ENCODE measurements around the gene STON2. TPM values are rescaled to one million over a fixed set of nuclear protein-coding genes. Genes with fewer than 3 reads are reported as not detected.

STON2 gene
- total and polyA plus RNA-seq, 3 experiments from 2014 or later = 0.22 TPM; not detected in 2

- no peaks in the 10 kb centered on the region for H3K9me3 ChIP-seq (ENCODE audit: low read length)
- POLR2A ChIA-PET = no interaction called here
- no peak overlapping the region for H3K4me3 Mint-ChIP-seq
Measured at GRCh38 chr14:81298911-81299310, 101.2 kb downstream of the STON2 start.

GRCh38 chr14:81298122-81298521 is 102.0 kb downstream of the STON2 start:
- Mint-ChIP-seq H3K36me3 (no peaks in the 10 kb centered on the region), H3K27me3 (peaks cover 4 to 8% of the 10 kb centered on the region in 2 donors), H3K4me3 (no peak overlapping the region), H3K27ac (no peak overlapping the region), H3K9me3 (no peaks in the 10 kb centered on the region), H3K4me1 (no peaks in the 10 kb centered on the region)
- ChIA-PET CTCF (no interaction called here), POLR2A (no interaction called here)
- Histone ChIP-seq H3K27me3 (ENCODE audit: insufficient read depth, low read length, poor library complexity, severe bottlenecking) (no peaks in the 10 kb centered on the region), H3K9me3 (ENCODE audit: low read length) (no peaks in the 10 kb centered on the region), H3K27ac (ENCODE audit: low read depth, low read length) (no peak overlapping the region), H3K36me3 (ENCODE audit: insufficient read depth, low read length) (no peaks in the 10 kb centered on the region), H3K4me3 (ENCODE audit: low read length) (no peak overlapping the region), H3K4me1 (ENCODE audit: insufficient read depth, low read length) (no peaks in the 10 kb centered on the region)
- no peak for DNase-seq

More at GRCh38 chr14:81298911-81299310, 101.2 kb downstream of the STON2 start:
- Mint-ChIP-seq H3K27ac (no peak overlapping the region), H3K36me3 (no peaks in the 10 kb centered on the region), H3K27me3 (peaks cover 4% of the 10 kb centered on the region in 2 donors), H3K4me1 (no peaks in the 10 kb centered on the region), H3K9me3 (no peaks in the 10 kb centered on the region)
- H3K4me3 ChIP-seq (ENCODE audit: low read length) = no peak overlapping the region
- DNase-seq = no peak
- no peaks in the 10 kb centered on the region for H3K4me1 ChIP-seq (ENCODE audit: insufficient read depth, low read length)
- H3K27me3 ChIP-seq (ENCODE audit: insufficient read depth, low read length, poor library complexity, severe bottlenecking) = no peaks in the 10 kb centered on the region
- CTCF ChIA-PET = no interaction called here
- H3K27ac ChIP-seq (ENCODE audit: low read depth, low read length) = no peak overlapping the region
- no peaks in the 10 kb centered on the region for H3K36me3 ChIP-seq (ENCODE audit: insufficient read depth, low read length)

DNA sequence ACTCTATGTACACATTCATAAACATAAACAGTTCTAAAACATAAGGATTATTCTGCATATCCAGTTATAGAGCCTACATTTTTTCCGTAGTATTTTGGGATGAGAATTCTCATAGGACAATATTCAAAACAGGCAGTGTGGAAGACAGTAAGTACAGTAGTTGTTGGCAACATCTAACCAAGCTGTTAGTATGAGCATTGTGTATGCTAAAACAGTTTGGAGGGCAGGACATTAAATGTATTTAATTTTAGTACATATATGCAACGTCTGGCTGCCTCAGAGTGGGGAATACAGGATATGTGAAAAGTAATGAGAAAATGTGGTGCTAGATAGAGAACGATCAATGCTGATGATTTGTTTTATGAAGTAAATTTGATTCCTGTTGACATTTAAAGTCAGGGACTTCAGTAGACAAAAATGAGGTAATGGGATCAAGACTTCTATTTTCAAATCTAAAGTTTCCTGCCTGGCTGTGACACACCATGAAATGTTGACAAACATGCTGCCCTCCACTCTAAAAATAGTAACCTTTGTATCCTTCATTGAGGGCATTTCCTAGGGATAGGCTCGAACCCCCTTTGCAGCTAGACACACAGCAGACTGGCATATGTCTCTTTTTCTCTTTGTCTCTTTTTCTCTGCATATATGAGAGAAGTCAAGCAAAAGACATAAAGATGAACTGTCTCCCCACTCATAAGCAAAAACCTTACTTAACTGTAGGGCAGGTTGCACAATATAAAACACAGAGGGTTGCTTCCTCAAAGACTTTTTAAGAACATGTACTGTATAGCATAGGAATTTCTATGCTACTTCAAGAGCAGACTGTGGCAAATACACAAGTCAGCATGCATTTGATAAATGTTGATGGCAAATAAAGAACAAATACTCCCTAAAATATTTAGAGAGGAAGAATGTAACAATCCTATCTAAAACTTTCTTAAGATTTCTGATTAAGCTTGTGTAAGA is 103.9 kb downstream of the STON2 start:
- Mint-ChIP-seq H3K9me3 (no peaks in the 10 kb centered on the region), H3K27ac (no peak overlapping the region), H3K36me3 (no peaks in the 10 kb centered on the region), H3K27me3 (peaks cover 3 to 8% of the 10 kb centered on the region in 2 donors), H3K4me3 (no peak overlapping the region), H3K4me1 (no peaks in the 10 kb centered on the region)
- no peaks in the 10 kb centered on the region for H3K4me1 ChIP-seq (ENCODE audit: insufficient read depth, low read length)
- ChIA-PET CTCF (no interaction called here), POLR2A (no interaction called here)
- no peak overlapping the region for H3K4me3 ChIP-seq (ENCODE audit: low read length)
- no peaks in the 10 kb centered on the region for H3K9me3 ChIP-seq (ENCODE audit: low read length)
- no peak overlapping the region for H3K27ac ChIP-seq (ENCODE audit: low read depth, low read length)
- no peaks in the 10 kb centered on the region for H3K27me3 ChIP-seq (ENCODE audit: insufficient read depth, low read length, poor library complexity, severe bottlenecking)
- no peak for DNase-seq
- H3K36me3 ChIP-seq (ENCODE audit: insufficient read depth, low read length) = no peaks in the 10 kb centered on the region

DNA sequence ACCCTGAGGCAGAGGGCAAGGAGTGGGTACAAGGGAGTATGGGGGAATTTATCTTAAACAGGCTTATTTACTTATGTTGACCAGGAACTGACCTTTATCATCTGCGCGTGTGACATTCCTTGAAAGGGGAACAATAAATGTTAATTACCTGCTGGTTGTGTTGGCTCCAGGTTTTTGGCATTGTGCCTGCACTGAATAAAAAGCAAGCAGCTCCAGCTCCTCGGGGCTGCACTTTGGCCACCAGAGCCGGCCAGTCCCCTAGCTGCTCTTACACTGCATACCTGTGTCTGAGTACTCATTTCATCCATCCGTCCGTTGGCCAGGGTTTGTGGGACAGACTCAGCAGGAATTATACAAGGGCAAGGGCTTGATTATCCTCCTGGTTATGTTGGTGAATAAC is 110.6 kb downstream of the STON2 start:
- H3K4me1 Mint-ChIP-seq = no peaks in the 10 kb centered on the region
- no peaks in the 10 kb centered on the region for H3K4me1 ChIP-seq (ENCODE audit: insufficient read depth, low read length)
- H3K27ac Mint-ChIP-seq = no peak overlapping the region
- ChIA-PET CTCF (no interaction called here), POLR2A (no interaction called here)
- no peak overlapping the region for H3K27ac ChIP-seq (ENCODE audit: low read depth, low read length)
- H3K36me3 ChIP-seq (ENCODE audit: insufficient read depth, low read length) = no peaks in the 10 kb centered on the region
- peaks cover 2 to 29% of the 10 kb centered on the region in 2 donors for H3K27me3 Mint-ChIP-seq
- H3K9me3 ChIP-seq (ENCODE audit: low read length) = no peaks in the 10 kb centered on the region
- H3K9me3 Mint-ChIP-seq = no peaks in the 10 kb centered on the region
- H3K36me3 Mint-ChIP-seq = no peaks in the 10 kb centered on the region
- H3K4me3 ChIP-seq (ENCODE audit: low read length) = no peak overlapping the region
- no peaks in the 10 kb centered on the region for H3K27me3 ChIP-seq (ENCODE audit: insufficient read depth, low read length, poor library complexity, severe bottlenecking)
- no peak for DNase-seq
- no peak overlapping the region for H3K4me3 Mint-ChIP-seq

DNA sequence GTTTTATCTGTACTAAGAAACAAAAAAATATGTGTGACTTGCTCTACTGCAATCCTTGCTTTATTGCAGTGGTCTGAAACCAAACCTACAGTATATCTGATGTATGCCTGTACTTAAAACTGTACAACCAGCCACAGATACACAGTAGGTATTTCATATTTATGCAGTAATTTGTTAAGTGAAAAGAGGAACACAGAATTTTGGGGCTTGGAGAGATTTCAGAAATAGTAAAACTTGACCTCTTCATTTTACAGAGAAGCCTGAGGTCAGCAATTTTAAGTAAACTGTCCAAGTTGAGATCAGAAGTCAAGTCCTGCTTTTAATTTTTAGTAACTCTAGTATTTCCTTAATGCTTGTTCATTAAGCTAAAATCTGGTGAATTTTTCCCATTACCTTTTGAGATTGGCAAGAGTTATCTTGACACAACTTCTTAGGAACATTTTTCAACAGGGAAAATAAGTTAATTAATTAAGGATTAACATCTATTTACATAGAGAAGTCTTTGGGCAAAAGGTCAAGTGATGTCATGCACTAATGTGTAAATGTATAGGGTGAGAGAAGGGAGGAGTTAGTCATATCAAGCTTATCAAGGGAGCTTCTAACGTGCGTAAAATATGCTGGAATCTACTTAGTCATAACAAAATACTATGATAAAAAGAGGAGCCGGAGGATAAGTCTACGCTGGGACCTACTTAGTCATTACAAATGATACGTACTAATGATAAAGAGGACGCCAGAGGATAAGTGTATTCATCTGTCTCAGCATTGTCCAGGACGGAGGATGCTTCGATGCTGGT is 113.4 kb downstream of the STON2 start:
- Mint-ChIP-seq H3K27ac (no peak overlapping the region), H3K4me3 (no peak overlapping the region), H3K4me1 (no peaks in the 10 kb centered on the region), H3K9me3 (no peaks in the 10 kb centered on the region), H3K27me3 (peaks cover 0 to 25% of the 10 kb centered on the region in 2 donors), H3K36me3 (no peaks in the 10 kb centered on the region)
- H3K27me3 ChIP-seq (ENCODE audit: insufficient read depth, low read length, poor library complexity, severe bottlenecking) = no peaks in the 10 kb centered on the region
- POLR2A ChIA-PET = no interaction called here
- no peaks in the 10 kb centered on the region for H3K4me1 ChIP-seq (ENCODE audit: insufficient read depth, low read length)
- H3K27ac ChIP-seq (ENCODE audit: low read depth, low read length) = no peak overlapping the region
- H3K36me3 ChIP-seq (ENCODE audit: insufficient read depth, low read length) = no peaks in the 10 kb centered on the region
- no peaks in the 10 kb centered on the region for H3K9me3 ChIP-seq (ENCODE audit: low read length)
- no peak for DNase-seq
- H3K4me3 ChIP-seq (ENCODE audit: low read length) = no peak overlapping the region
- CTCF ChIA-PET = interaction anchor here (0.9 kb wide), 1 partner anchor 20 kb away, joined by 3 read pairs; no protein-coding TSS in a partner anchor

GRCh38 chr14:81285245-81285644 is 114.9 kb downstream of the STON2 start:
- POLR2A ChIA-PET = no interaction called here

GRCh38 chr14:81281332-81281731 is 118.8 kb downstream of the STON2 start:
- Mint-ChIP-seq H3K4me3 (no peak overlapping the region), H3K4me1 (no peaks in the 10 kb centered on the region), H3K27me3 (peaks cover 0 to 25% of the 10 kb centered on the region in 2 donors), H3K9me3 (no peaks in the 10 kb centered on the region), H3K27ac (no peak overlapping the region), H3K36me3 (no peaks in the 10 kb centered on the region)
- DNase-seq = no peak
- H3K4me3 ChIP-seq (ENCODE audit: low read length) = no peak overlapping the region
- no peaks in the 10 kb centered on the region for H3K4me1 ChIP-seq (ENCODE audit: insufficient read depth, low read length)
- H3K27me3 ChIP-seq (ENCODE audit: insufficient read depth, low read length, poor library complexity, severe bottlenecking) = no peaks in the 10 kb centered on the region
- H3K9me3 ChIP-seq (ENCODE audit: low read length) = no peaks in the 10 kb centered on the region
- POLR2A ChIA-PET = no interaction called here
- H3K27ac ChIP-seq (ENCODE audit: low read depth, low read length) = no peak overlapping the region
- H3K36me3 ChIP-seq (ENCODE audit: insufficient read depth, low read length) = no peaks in the 10 kb centered on the region
- CTCF ChIA-PET = no interaction called here

More at GRCh38 chr14:81285245-81285644, 114.9 kb downstream of the STON2 start:
- DNase-seq = no peak
- Mint-ChIP-seq H3K4me1 (no peaks in the 10 kb centered on the region), H3K9me3 (no peaks in the 10 kb centered on the region), H3K27me3 (peaks cover 0 to 26% of the 10 kb centered on the region in 2 donors), H3K36me3 (no peaks in the 10 kb centered on the region), H3K4me3 (no peak overlapping the region), H3K27ac (no peak overlapping the region)
- Histone ChIP-seq H3K9me3 (ENCODE audit: low read length) (no peaks in the 10 kb centered on the region), H3K27ac (ENCODE audit: low read depth, low read length) (no peak overlapping the region), H3K4me1 (ENCODE audit: insufficient read depth, low read length) (no peaks in the 10 kb centered on the region), H3K4me3 (ENCODE audit: low read length) (no peak overlapping the region), H3K27me3 (ENCODE audit: insufficient read depth, low read length, poor library complexity, severe bottlenecking) (no peaks in the 10 kb centered on the region), H3K36me3 (ENCODE audit: insufficient read depth, low read length) (no peaks in the 10 kb centered on the region)
- CTCF ChIA-PET = no interaction called here

DNA sequence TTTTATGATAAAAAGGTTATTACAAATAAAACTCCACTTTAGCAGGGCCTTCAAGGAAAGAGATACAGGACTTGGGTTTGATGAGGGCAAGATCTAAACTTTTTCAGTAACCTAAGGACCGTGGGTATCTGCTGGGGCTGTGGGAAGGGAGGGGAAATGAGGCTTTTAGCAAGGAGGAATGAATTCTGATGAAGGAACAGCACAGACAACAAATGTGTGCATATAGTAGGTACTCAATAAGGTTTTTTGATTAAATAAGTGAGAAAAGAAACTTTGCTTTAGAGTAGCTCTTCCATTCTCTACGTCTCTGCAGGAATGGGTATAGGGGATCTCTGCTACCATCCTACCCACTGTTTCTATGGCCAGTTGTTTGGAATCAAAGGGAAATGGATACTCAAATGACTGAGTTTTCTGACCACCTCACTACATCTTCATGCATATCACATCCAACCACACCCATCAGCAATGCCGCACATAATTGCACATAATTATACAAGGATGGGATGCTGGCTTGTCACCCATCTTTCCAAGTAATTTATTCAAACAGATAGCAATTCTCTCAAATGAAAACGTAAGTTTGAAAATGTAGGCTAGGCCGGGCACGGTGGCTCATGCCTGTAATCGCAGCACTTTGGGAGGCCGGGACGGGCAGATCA is 119.9 kb downstream of the STON2 start:
- CTCF ChIA-PET = no interaction called here
- H3K27ac Mint-ChIP-seq = no peak overlapping the region
- POLR2A ChIA-PET = no interaction called here

More for the DNA sequence above, 119.9 kb downstream of the STON2 start:
- Histone ChIP-seq H3K9me3 (ENCODE audit: low read length) (no peaks in the 10 kb centered on the region), H3K36me3 (ENCODE audit: insufficient read depth, low read length) (no peaks in the 10 kb centered on the region), H3K4me3 (ENCODE audit: low read length) (no peak overlapping the region), H3K27me3 (ENCODE audit: insufficient read depth, low read length, poor library complexity, severe bottlenecking) (no peaks in the 10 kb centered on the region), H3K4me1 (ENCODE audit: insufficient read depth, low read length) (no peaks in the 10 kb centered on the region), H3K27ac (ENCODE audit: low read depth, low read length) (no peak overlapping the region)
- H3K9me3 Mint-ChIP-seq = no peaks in the 10 kb centered on the region
- DNase-seq = no peak
- no peaks in the 10 kb centered on the region for H3K4me1 Mint-ChIP-seq
- no peak overlapping the region for H3K4me3 Mint-ChIP-seq
- H3K36me3 Mint-ChIP-seq = no peaks in the 10 kb centered on the region
- H3K27me3 Mint-ChIP-seq = peaks cover 0 to 33% of the 10 kb centered on the region in 2 donors

All from CD8-positive, alpha-beta memory T cell (primary cell).